DOHH2 (cell line): ENCODE measurements around the gene IL27RA.

Source experiments
- EZH2phosphoT487 ChIP-seq: fragments of 200-600 bp; sonication (generic); IDR thresholded peaks from 2 replicates; pipeline ENCODE4 v1.6.1; 2017; ENCODE audit warnings: borderline replicate concordance, mild to moderate bottlenecking, antibody characterized with exemption, low read length, moderate library complexity, mixed read lengths
- TF ChIP-seq, protein P1 (sequence below): fragments of 200-600 bp; sonication (generic); IDR thresholded peaks from one replicate; pipeline ENCODE4 v1.5.1; 2014; ENCODE audit warnings: antibody characterized with exemption, mild to moderate bottlenecking, low read depth, low read length; ENCODE audit not compliant: poor library complexity, severe bottlenecking

GRCh38 chr19:14019100-14019499, 12.5 kb upstream of the IL27RA start:
- TF ChIP-seq, protein P1, sequence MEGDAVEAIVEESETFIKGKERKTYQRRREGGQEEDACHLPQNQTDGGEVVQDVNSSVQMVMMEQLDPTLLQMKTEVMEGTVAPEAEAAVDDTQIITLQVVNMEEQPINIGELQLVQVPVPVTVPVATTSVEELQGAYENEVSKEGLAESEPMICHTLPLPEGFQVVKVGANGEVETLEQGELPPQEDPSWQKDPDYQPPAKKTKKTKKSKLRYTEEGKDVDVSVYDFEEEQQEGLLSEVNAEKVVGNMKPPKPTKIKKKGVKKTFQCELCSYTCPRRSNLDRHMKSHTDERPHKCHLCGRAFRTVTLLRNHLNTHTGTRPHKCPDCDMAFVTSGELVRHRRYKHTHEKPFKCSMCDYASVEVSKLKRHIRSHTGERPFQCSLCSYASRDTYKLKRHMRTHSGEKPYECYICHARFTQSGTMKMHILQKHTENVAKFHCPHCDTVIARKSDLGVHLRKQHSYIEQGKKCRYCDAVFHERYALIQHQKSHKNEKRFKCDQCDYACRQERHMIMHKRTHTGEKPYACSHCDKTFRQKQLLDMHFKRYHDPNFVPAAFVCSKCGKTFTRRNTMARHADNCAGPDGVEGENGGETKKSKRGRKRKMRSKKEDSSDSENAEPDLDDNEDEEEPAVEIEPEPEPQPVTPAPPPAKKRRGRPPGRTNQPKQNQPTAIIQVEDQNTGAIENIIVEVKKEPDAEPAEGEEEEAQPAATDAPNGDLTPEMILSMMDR = no peak
- no peak for TF ChIP-seq EZH2phosphoT487
